Cardiac fibroblast (primary cell): ENCODE measurements around the gene UNC13A.

ENCODE experiments used
- DNase-seq, 2 donors: peaks; one replicate each; pipeline versions ENCODE4 v3.0.0 to v3.0.0-alpha.2; 2010; ENCODE audit warnings: low read depth in 2 of 2
- H3K4me3 ChIP-seq, 2 donors: replicated peaks in 1 of 2; 1 replicate in 1 of 2; 2 replicates in 1 of 2; pipeline ENCODE4 v1.5.1; 2011; ENCODE audit warnings: low read depth in 2 of 2, low read length in 2 of 2, mild to moderate bottlenecking in 2 of 2, moderate library complexity in 1 of 2
- CTCF ChIP-seq: IDR thresholded peaks from one replicate; pipeline ENCODE4 v1.5.1; 2011; ENCODE audit warnings: low read depth, mild to moderate bottlenecking, low read length, inconsistent platforms

The UNC13A gene

DNA sequence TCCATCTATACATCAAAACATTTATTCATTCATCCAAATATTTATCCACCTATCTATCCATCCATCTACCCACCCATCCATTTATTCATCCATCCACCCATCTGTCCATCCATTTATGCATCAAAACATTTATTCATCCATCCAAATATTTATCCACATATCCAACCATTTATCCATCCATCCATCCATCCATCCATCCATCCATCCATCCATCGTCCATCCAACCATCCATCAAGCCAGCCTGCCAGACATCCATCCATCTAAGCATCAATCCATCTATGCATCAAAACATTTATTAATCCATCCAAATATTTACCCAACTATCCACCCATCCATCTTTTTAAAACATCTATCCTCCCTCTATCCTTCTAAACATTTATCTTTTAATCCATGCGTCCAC, 62.2 kb downstream of the UNC13A start:
- no peak overlapping the region for H3K4me3 ChIP-seq
- TF ChIP-seq CTCF = no peak
- no peak for DNase-seq

- DNase-seq = no peak
- TF ChIP-seq CTCF = no peak
- no peak overlapping the region for H3K4me3 ChIP-seq
These were observed 63.1 kb downstream of the UNC13A start for GRCh38 chr19:17625043-17625442.

DNA sequence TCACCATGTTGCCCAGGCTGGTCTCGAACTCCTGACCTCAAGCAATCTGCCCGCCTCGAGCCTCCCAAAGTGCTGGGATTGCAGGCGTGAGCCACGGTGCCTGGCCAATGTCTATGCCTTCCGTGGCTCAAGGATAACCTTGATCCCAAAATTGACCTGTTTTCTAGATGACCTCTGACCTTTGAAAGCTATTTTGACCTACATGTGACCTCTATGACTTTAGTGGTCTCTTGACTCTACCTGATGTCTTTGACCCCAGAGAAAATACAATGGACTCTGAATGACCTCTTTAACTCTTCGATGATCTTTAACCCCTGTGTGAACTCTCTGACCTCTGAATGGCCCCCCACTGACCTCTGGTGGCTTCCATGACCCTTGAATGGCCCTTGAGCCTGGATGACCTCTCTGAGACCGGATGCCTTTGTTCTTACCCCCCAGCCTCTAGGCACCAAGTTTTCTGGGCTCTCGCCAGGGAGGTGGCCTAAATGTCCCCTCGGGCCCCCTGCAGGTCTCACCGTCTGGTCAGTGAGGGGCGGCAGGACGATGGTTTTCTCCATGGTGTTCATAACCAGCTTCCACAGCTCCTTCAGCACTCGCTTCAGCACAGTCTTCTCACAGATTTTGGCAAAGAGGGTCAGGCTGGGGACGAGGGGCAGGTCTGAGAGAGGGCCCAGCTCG, 63.7 kb downstream of the UNC13A start:
- no peak for DNase-seq
- no peak for TF ChIP-seq CTCF
- H3K4me3 ChIP-seq = no peak overlapping the region

DNA sequence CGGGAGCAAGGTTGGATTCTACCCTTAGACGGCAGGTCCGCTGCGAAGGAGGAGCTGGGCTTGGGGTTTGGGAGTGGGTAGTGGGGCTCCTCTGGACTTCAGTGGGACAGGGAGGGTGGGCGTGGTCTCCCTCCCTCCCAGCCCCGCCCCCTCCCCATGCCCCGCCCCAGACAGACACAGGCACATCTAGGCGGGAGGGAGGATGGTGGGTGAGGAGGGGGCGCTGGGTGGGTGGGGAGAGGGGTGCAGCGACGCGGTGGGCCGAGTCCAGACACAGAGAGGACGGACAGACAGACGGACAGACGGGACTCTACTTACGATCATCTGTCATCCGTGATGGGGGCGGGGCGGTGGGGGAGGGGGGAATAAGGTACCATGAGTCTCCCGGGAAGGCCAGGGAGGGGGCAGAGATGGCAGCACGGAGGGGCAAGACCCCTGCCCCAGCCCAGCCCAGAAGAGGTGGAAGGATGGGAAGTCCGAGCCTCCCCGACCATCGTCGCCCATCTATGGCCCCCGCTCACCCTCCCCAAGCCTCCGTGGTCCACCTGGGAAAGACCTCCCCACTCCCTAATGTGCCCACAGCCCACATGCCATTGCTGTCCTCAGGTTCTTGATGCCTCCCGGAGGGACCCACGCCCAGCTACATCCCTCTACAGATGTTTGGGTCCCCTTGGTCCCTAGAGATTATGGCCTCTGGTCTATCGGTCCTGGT, 64.8 kb downstream of the UNC13A start:
- no peak overlapping the region for H3K4me3 ChIP-seq
- no peak for TF ChIP-seq CTCF
- no peak for DNase-seq

DNA sequence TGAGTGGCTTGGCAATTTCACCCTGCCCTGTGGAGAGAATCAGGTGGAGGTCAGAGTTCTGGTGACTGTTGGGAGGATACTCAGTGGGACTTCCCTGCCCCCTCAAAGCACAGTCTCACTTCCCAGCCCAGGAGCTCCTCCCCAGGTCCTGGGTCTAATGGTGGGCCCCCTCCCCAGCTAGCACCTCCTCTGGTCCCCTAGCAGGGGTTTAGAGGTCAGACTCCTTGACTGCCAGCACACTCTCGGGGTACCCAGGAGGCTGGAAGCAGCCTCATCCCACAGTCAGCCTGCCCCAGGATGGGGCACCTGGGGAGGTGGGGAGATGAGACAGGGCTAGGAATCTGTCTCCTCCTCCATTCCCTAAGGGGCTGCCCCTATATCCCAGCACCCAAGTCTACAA, 67.5 kb downstream of the UNC13A start:
- no peak for DNase-seq
- H3K4me3 ChIP-seq = no peak overlapping the region
- TF ChIP-seq CTCF = no peak

GRCh38 chr19:17618936-17619335, 69.2 kb downstream of the UNC13A start:
- TF ChIP-seq CTCF = no peak
- DNase-seq = no peak
- H3K4me3 ChIP-seq = no peak overlapping the region
